Activated CD4-positive, CD25-positive, alpha-beta regulatory T cell treated with anti-CD3 and anti-CD28 coated beads, Interleukin-2, amount 50 U/mL, for 16 hours (primary cell): ENCODE measurements around the gene RAD51B.

ENCODE experiments used
- DNase-seq: peaks from one replicate; pipeline ENCODE4 v3.0.0-alpha.2; 2020; ENCODE audit warnings: low read depth, low spot score

RAD51B gene

GRCh38 chr14:68506645-68507419, 687.3 kb downstream of the RAD51B start:
- DNase-seq: no peak

GRCh38 chr14:68507544-68508081, 688.0 kb downstream of the RAD51B start:
- no peak for DNase-seq

- DNase-seq: no peak
These were observed 689.0 kb downstream of the RAD51B start for GRCh38 chr14:68508581-68508980.

GRCh38 chr14:68509188-68509983, 689.8 kb downstream of the RAD51B start:
- no peak for DNase-seq

GRCh38 chr14:68510201-68511128, 690.9 kb downstream of the RAD51B start:
- DNase-seq: no peak

GRCh38 chr14:68511129-68512047, 691.8 kb downstream of the RAD51B start:
- DNase-seq: no peak

GRCh38 chr14:68512088-68512487, 692.5 kb downstream of the RAD51B start:
- no peak for DNase-seq

GRCh38 chr14:68513137-68513536, 693.6 kb downstream of the RAD51B start:
- DNase-seq: no peak

- no peak for DNase-seq
These were observed 694.4 kb downstream of the RAD51B start for GRCh38 chr14:68513838-68514607.

GRCh38 chr14:68514608-68515194, 695.1 kb downstream of the RAD51B start:
- no peak for DNase-seq

GRCh38 chr14:68516342-68516741, 696.8 kb downstream of the RAD51B start:
- DNase-seq: no peak

- DNase-seq: no peak
These were observed 698.6 kb downstream of the RAD51B start for GRCh38 chr14:68518166-68518565.

GRCh38 chr14:68518761-68519670, 699.4 kb downstream of the RAD51B start:
- DNase-seq: no peak

GRCh38 chr14:68519671-68520187, 700.1 kb downstream of the RAD51B start:
- no peak for DNase-seq

GRCh38 chr14:68520637-68521556, 701.3 kb downstream of the RAD51B start:
- no peak for DNase-seq

GRCh38 chr14:68521557-68521901, 702.0 kb downstream of the RAD51B start:
- no peak for DNase-seq

GRCh38 chr14:68521961-68522509, 702.5 kb downstream of the RAD51B start:
- no peak for DNase-seq
